ENCODE results near the gene LAMA2. TPM values are rescaled to one million over a fixed set of nuclear protein-coding genes. Genes with fewer than 3 reads are reported as not detected.

LAMA2 gene
- total and polyA plus RNA-seq, 2 of the 13 experiments (the other 11 are each of a cell fraction or from before 2014, with no cell fraction given) = 0.11 to 0.28 TPM

DNA sequence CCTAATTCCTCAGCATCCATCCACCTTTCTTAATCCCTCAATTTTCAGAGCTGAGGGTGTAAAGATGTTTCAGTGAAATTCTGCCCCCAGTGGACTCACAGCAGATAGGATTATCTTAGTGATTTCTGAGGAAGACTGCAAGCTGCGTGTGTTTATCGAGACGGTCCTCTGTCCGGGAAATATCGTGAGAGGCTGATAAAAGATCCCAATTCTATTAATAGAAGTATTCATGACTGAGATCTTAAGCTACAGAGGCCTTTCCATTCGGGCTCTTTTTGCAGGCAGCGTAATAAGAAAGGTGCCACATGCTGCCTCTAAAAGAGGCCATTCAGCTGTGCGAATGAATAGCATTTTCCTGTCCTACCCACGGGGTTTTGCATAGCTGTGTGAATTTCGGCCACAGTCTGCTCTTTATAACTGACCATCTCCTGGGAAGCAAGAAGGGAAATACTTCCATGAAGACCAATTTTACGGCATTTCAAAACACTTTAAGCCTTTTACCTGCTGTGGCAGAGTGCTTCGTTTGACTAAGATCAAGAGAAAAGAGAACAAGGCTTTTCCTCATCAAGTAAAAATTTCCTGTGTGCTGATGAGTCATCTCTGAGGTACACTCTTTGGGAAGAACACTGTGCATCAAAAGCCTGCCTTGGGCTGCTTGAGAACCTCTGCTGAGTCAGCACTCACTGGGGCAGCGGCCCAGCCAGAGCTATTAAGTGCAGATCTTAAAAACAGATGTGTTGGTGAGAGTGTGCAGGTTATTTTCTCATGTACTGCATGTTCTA lies 618.2 kb downstream of the LAMA2 start (continued):
- TF ChIP-seq IRX3 (CRISPR knock-in tag; IDR thresholded peaks at IDR 0.05; ENCODE audit: borderline replicate concordance, low read depth) (no peak), ZNF329 (CRISPR knock-in tag; IDR thresholded peaks at IDR 0.05; ENCODE audit: low read depth) (no peak), SRSF4 (IDR thresholded peaks at IDR 0.05; ENCODE audit: low read depth, low read length, poor library complexity, severe bottlenecking) (no peak), MYNN (CRISPR knock-in tag; IDR thresholded peaks at IDR 0.05; ENCODE audit: low read depth) (no peak), ZNF766 (CRISPR knock-in tag; IDR thresholded peaks at IDR 0.05; ENCODE audit: borderline replicate concordance) (no peak), ZNF264 (CRISPR knock-in tag; IDR thresholded peaks at IDR 0.05) (no peak), ZNF747 (CRISPR knock-in tag; IDR thresholded peaks at IDR 0.05; ENCODE audit: borderline replicate concordance) (no peak), KAT8 (CRISPR knock-in tag; IDR thresholded peaks at IDR 0.05) (peak; percentile 41; the same call in 1 of the 2 replicates), KAT2B (IDR thresholded peaks at IDR 0.05; ENCODE audit: borderline replicate concordance, low read depth, low read length) (no peak), ZNF275 (CRISPR knock-in tag; IDR thresholded peaks at IDR 0.05; ENCODE audit: borderline replicate concordance) (0 out of 2 replicates have a peak, but pooled peaks have one; percentile 26), EED (CRISPR knock-in tag; IDR thresholded peaks at IDR 0.05) (no peak)
- TF ChIP-seq, protein P1, sequence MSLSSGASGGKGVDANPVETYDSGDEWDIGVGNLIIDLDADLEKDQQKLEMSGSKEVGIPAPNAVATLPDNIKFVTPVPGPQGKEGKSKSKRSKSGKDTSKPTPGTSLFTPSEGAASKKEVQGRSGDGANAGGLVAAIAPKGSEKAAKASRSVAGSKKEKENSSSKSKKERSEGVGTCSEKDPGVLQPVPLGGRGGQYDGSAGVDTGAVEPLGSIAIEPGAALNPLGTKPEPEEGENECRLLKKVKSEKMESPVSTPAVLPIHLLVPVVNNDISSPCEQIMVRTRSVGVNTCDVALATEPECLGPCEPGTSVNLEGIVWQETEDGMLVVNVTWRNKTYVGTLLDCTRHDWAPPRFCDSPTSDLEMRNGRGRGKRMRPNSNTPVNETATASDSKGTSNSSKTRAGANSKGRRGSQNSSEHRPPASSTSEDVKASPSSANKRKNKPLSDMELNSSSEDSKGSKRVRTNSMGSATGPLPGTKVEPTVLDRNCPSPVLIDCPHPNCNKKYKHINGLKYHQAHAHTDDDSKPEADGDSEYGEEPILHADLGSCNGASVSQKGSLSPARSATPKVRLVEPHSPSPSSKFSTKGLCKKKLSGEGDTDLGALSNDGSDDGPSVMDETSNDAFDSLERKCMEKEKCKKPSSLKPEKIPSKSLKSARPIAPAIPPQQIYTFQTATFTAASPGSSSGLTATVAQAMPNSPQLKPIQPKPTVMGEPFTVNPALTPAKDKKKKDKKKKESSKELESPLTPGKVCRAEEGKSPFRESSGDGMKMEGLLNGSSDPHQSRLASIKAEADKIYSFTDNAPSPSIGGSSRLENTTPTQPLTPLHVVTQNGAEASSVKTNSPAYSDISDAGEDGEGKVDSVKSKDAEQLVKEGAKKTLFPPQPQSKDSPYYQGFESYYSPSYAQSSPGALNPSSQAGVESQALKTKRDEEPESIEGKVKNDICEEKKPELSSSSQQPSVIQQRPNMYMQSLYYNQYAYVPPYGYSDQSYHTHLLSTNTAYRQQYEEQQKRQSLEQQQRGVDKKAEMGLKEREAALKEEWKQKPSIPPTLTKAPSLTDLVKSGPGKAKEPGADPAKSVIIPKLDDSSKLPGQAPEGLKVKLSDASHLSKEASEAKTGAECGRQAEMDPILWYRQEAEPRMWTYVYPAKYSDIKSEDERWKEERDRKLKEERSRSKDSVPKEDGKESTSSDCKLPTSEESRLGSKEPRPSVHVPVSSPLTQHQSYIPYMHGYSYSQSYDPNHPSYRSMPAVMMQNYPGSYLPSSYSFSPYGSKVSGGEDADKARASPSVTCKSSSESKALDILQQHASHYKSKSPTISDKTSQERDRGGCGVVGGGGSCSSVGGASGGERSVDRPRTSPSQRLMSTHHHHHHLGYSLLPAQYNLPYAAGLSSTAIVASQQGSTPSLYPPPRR (CRISPR knock-in tag; IDR thresholded peaks at IDR 0.05; ENCODE audit: borderline replicate concordance) = no peak
- TF ChIP-seq, protein P2, sequence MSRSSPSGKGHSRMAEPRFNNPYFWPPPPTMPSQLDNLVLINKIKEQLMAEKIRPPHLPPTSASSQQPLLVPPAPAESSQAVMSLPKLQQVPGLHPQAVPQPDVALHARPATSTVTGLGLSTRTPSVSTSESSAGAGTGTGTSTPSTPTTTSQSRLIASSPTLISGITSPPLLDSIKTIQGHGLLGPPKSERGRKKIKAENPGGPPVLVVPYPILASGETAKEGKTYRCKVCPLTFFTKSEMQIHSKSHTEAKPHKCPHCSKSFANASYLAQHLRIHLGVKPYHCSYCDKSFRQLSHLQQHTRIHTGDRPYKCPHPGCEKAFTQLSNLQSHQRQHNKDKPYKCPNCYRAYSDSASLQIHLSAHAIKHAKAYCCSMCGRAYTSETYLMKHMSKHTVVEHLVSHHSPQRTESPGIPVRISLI (CRISPR knock-in tag; IDR thresholded peaks at IDR 0.05; ENCODE audit: borderline replicate concordance) = no peak
- TF ChIP-seq, protein P3, sequence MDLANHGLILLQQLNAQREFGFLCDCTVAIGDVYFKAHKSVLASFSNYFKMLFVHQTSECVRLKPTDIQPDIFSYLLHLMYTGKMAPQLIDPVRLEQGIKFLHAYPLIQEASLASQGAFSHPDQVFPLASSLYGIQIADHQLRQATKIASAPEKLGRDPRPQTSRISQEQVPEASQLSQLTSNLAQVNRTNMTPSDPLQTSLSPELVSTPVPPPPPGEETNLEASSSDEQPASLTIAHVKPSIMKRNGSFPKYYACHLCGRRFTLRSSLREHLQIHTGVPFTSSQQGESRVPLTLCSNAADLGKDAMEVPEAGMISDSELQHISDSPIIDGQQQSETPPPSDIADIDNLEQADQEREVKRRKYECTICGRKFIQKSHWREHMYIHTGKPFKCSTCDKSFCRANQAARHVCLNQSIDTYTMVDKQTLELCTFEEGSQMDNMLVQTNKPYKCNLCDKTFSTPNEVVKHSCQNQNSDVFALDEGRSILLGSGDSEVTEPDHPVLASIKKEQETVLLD (CRISPR knock-in tag; IDR thresholded peaks at IDR 0.05; ENCODE audit: low read depth) = no peak
- TF ChIP-seq, protein P4, sequence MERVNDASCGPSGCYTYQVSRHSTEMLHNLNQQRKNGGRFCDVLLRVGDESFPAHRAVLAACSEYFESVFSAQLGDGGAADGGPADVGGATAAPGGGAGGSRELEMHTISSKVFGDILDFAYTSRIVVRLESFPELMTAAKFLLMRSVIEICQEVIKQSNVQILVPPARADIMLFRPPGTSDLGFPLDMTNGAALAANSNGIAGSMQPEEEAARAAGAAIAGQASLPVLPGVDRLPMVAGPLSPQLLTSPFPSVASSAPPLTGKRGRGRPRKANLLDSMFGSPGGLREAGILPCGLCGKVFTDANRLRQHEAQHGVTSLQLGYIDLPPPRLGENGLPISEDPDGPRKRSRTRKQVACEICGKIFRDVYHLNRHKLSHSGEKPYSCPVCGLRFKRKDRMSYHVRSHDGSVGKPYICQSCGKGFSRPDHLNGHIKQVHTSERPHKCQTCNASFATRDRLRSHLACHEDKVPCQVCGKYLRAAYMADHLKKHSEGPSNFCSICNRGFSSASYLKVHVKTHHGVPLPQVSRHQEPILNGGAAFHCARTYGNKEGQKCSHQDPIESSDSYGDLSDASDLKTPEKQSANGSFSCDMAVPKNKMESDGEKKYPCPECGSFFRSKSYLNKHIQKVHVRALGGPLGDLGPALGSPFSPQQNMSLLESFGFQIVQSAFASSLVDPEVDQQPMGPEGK (CRISPR knock-in tag; IDR thresholded peaks at IDR 0.05) = no peak

Measured in HepG2 (cell line).